AG09319 (cell line): ENCODE results near the gene TMTC4.

Experiments
- DNase-seq: peaks from one replicate; pipeline ENCODE4 v3.0.0-alpha.2; 2010; ENCODE audit warnings: low read depth; ENCODE audit errors: extremely low read depth
- CTCF ChIP-seq: IDR thresholded peaks from 2 replicates; pipeline ENCODE4 v1.5.1; 2011; ENCODE audit warnings: low read depth, mild to moderate bottlenecking, inconsistent platforms, low read length, moderate library complexity

Gene TMTC4

GRCh38 chr13:100644371-100644770, 30.2 kb downstream of the TMTC4 start:
- DNase-seq, result no peak
- no peak for TF ChIP-seq CTCF

- TF ChIP-seq CTCF, result no peak
- DNase-seq, result no peak
These were observed 36.8 kb downstream of the TMTC4 start for GRCh38 chr13:100637796-100638195.

- no peak for DNase-seq
- TF ChIP-seq CTCF, result no peak
These were observed 37.2 kb downstream of the TMTC4 start for GRCh38 chr13:100637380-100637779.

- no peak for DNase-seq
- TF ChIP-seq CTCF, result no peak
These were observed 38.2 kb downstream of the TMTC4 start for GRCh38 chr13:100636441-100636840.

GRCh38 chr13:100636004-100636403, 38.6 kb downstream of the TMTC4 start:
- no peak for DNase-seq
- TF ChIP-seq CTCF, result no peak

- DNase-seq, result no peak
- TF ChIP-seq CTCF, result no peak
These were observed 39.9 kb downstream of the TMTC4 start for GRCh38 chr13:100634696-100635095.

- DNase-seq, result peak; percentile 65
- no peak for TF ChIP-seq CTCF
These were observed 41.1 kb downstream of the TMTC4 start for GRCh38 chr13:100633461-100633860.

- DNase-seq, result no peak
These were observed 44.0 kb downstream of the TMTC4 start for GRCh38 chr13:100630555-100630954.

More at GRCh38 chr13:100630555-100630954, 44.0 kb downstream of the TMTC4 start:
- no peak for TF ChIP-seq CTCF
